ENCODE measurements around the gene KRT32.
"Not testable (repeated sequence)": the region's sequence is repeated elsewhere in the genome, so short reads cannot be mapped to it uniquely, and the experiment has no call there.

Gene KRT32

DNA sequence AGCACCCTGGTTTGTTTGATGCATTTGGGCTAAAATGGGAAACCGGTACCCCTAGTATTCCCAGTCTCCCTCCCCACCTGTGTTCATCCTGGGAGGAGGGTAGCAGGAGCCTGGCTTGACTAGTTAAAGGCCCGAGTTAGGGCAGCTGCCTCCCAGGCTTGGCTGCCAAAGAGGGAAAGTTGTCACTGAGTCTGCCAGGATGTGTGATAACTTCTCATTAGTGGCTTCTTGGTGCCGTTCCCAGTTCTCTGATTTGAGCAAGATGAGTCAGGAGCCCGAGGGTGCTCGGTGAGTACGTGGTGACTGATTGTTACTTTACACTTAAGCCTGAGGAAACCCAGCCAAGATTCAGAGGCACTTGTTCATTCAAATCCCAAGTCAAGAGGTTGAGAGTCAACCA is 2.5 kb downstream of the KRT32 start:
- no peak for DNase-seq (ENCODE audit: low read depth, low spot score)

DNA sequence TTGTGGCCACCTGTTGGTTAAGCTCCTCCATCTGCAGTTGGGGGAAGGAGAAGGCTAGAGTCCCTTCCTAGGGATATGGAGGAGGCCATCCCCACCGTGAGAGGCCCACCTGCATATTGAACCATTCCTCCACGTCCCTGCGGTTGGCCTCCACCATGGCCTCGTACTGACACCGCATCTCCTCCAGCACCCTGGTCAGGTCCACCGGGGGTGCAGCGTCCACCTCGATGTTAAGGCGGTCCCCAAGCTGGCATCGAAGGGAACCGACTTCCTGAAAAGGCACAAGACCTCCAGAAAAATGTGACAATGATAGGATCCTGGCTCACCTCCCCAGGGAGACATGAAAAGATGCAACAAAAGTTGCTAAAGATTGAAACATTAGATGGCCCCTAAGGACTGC is 3.0 kb downstream of the KRT32 start:
- no peak for DNase-seq (ENCODE audit: low read depth, low spot score)

- DNase-seq (ENCODE audit: low read depth, low spot score), result no peak
These were observed 3.4 kb downstream of the KRT32 start for GRCh38 chr17:41463746-41464145.

DNA sequence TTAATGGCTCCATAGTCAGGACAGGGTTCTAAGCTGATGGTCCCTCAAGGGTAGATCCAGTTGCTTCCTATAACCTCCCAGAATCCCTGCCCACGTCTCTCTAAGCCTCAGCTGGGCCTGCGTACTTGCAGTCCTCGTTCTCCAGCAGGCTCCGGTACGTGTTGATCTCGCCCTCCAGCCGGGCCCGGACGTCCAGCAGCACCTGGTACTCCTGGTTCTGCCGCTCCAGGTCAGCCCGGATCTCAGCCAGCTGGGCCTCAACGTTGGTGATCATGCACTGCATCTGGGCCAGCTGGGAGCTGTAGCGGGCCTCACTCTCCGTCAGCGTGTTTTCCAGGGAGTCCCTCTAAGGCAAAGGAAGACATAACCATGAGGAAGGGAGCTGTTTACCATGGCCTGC is 4.5 kb downstream of the KRT32 start:
- no peak for DNase-seq (ENCODE audit: low read depth, low spot score)

GRCh38 chr17:41457676-41458075 is 9.5 kb downstream of the KRT32 start:
- DNase-seq (ENCODE audit: low read depth, low spot score), result no peak

GRCh38 chr17:41456204-41456603 is 11.0 kb downstream of the KRT32 start:
- no peak for DNase-seq (ENCODE audit: low read depth, low spot score)

- DNase-seq (ENCODE audit: low read depth, low spot score), result no peak
These were observed 11.9 kb downstream of the KRT32 start for GRCh38 chr17:41455236-41455635.

DNA sequence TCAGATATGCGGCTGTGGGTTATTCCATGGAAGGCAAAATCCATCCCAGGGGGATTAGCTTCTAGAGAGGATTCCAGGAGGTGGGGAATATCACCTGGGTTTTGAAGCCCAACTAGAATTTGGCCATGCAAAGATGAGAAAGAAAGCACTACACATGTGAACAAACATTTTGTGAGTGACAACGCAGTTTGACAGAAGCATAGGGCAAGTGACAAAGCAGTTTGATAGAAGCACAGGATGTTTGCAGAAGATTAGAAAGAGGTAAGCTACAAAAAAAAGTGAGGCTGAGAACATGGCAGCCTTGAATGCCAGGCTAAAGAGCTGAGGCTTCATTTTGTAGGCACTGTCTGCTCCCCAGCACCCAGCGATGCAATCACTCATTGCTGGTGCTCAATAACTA is 14.1 kb downstream of the KRT32 start:
- DNase-seq (ENCODE audit: low read depth, low spot score), result no peak

DNA sequence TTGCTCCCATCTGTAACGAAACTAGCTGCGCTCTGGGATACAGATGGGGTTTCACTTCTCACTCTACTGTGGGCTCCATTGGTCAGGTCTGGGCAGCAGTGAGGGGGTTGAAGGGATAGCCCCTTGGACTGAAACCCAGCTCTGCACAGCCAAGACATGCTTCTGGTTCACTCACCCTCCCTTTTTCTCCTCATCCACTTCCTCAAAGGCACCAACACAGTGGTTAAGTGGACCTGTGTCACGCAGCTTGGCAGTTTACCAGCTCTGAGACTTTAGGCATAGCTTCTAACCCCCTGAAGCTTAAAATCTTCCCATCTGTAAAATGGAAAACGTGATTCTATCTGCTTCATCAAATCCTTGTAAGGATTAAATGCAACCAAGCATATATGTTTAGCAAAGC is 14.9 kb downstream of the KRT32 start:
- DNase-seq (ENCODE audit: low read depth, low spot score), result no peak

- DNase-seq (ENCODE audit: low read depth, low spot score), result no peak
These were observed 15.9 kb downstream of the KRT32 start for GRCh38 chr17:41451154-41451728.

DNA sequence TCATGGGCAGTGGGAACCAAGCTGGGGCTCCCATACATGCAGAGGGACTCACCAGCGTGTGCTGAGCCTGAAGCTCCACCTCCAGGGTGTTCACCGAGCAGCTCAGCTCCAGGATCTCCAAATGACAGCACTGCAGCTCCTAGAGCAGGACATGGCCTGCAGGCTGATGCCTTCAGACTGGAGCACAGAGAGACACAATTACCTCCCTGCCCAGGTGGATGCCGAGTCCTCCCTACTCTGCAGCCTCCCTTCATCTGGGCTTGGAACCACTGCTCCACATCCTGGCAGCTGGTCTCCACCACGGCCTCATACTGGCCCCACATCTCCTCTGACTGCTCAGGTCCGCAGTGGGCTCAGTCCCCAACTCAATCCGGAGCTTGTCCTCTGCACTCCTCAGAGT is 18.2 kb downstream of the KRT32 start:
- no peak for DNase-seq (ENCODE audit: low read depth, low spot score)

- no peak for DNase-seq (ENCODE audit: low read depth, low spot score)
These were observed 18.7 kb downstream of the KRT32 start for GRCh38 chr17:41448506-41448905.

- DNase-seq (ENCODE audit: low read depth, low spot score), result no peak
These were observed 20.4 kb downstream of the KRT32 start for GRCh38 chr17:41446806-41447205.

DNA sequence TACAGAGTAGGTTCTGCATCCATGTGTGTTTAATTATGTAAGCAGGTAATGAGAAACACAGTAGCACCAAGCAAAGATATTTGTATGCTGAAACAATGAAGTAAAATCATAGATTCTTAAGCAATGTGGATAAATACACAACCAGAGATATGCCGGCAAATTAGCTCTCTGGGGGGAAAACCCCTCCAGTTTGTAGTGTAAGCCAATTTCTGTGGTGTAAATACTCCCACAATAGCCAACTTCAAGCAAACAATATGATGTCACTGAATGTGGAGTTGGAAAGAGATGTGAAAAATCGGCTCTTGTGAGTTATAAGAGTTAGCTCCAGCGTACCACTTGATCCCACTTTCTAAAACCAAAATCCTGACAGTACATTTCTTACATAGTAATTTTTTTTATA is 22.5 kb downstream of the KRT32 start:
- DNase-seq (ENCODE audit: low read depth, low spot score), result no peak

GRCh38 chr17:41444186-41444585 is 23.0 kb downstream of the KRT32 start:
- no peak for DNase-seq (ENCODE audit: low read depth, low spot score)

DNA sequence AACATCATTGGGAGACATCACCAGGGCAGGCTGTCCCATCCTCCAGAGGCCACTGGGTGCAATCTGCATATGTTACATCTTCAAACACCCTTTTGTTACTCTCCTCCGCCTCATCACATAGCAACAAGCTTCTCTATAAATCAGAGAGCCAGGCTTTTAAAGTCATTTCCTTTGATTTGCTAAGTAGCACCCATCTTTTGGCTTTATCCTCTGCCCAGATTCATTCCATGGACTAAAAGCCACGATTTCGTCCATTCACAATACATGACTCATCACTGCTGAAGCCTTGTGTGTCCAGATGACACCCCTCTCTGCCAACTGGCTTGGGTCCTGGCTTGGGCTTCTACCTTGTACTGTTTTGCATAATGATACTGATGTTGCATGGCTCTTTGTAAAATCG is 24.4 kb downstream of the KRT32 start:
- no peak for DNase-seq (ENCODE audit: low read depth, low spot score)

DNA sequence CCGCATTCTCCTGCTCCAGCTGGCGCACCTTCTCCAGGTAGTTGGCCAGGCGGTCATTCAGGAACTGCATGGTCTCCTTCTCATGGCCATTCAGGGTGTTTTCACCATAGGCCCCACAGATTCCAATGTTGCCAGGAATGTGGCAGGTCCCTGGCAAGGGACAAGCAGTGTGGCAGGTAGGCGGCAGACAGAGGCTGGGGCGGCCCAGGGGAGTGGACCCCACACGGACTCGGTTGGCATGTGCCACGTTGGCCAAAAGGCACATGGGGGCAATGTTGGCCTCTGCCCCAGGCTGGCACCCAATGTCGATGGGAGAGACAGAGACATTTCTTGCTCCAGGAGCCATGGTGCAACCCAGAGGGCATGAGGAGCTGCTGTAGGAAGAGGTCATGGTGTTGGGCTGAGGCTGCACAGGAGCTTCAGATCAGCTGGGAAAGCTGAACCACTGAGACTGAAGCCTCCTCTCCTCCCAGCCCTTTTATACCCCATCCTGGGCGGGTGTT is 26.6 kb downstream of the KRT32 start, which contains the start of gene KRT38:
TSS of gene KRT38 (minus strand) at position 453 of the 503 bp plus-strand sequence. CDS start at position 391, 62 bp downstream.
- no peak for DNase-seq (ENCODE audit: low read depth, low spot score)

DNA sequence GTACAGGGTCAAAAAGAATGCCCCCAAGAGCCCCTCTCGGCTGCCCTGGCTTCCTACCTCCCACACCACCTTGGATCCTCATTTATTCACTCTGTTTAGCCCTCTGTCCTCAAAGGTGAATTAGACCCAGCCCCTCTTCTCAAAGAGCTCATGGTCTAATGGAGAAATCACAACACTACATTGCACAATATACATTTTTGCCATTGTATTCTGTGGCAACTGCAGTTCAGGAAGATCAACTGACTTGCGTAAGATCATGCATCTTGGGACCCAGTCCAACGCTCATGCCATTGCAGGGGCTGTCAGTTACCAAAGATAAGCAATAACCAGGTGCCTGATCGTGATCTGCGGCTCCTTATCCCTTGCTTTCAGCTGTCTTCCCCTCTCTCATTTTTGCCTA is 27.8 kb downstream of the KRT32 start:
- no peak for DNase-seq (ENCODE audit: low read depth, low spot score)

DNA sequence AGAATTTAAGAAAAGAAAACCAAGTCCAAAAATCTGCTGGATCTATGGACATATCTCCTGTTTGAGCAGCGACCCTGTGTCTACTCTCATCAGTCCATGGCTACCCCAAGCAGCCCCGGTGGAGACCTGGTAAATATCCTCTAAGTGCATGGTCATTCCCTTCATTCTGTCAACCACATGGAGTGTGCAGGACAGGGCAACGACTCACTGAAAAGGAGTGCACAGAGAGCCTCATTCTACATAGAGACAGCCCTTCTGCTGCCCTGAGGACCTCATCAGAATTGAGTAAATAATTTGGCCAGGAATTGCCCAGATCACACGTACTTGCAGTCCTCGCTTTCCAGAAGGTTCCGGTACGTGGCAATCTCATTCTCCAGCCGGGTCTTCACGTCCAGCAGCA is 29.4 kb downstream of the KRT32 start:
- DNase-seq (ENCODE audit: low read depth, low spot score), result no peak

DNA sequence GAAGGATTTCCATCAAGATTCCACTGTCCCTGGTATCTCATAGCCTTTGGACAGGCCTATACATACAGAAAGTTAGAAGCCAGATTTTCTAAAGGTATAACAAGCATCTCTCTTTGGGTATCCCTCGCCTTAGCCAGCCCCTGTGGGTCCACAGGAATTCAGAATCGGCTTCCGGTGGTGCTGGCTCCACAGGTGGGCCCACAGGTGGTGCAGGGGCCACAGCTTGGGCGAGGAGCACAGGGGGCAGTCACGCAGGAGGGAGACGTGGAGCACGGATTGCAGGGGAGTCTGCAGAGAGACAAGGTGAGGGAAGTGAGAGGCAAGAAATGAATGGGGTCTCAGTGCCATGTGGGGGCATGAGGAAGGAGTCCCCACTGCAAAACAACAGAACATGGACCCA is 29.9 kb downstream of the KRT32 start:
- no peak for DNase-seq (ENCODE audit: low read depth, low spot score)

DNA sequence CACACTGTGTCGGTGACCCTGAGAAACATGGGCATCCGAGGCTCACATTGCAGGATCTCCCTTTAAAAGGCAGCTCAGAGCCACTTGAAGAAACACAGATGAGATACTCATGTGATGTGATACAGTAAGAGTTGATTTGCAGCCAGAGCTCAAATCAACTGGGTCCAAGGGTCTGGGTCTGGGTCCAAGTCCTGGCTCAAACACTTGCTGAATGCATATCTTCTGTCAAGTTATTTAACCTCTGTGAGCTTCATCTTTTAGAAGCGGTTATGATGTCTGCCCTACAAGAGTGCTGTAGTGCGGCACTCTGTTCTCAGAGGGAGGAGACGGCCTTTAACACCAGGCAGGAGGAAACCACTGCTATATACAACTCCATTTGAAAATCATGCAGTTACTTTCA is 32.8 kb downstream of the KRT32 start:
- DNase-seq (ENCODE audit: low read depth, low spot score), result no peak

GRCh38 chr17:41434005-41434404 is 33.2 kb downstream of the KRT32 start:
- DNase-seq (ENCODE audit: low read depth, low spot score), result no peak

DNA sequence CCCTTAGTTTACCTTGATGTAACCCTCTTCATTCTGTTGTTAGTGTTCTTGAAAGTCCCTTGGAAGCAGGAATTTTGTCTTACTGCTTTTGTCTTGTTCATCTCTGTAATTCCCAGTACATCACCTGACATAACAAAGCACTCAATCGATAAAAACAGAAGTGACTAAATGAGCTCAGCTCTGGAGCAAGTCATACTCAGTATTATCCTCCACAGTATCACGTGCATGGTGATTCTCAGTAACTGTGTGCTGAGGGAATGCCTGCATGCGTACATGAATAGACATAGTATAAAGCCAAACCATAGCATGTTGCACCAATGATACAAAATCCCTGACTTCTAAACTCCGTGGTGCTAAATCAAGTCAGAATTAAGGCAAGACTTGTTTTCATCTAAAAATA is 33.6 kb downstream of the KRT32 start:
- DNase-seq (ENCODE audit: low read depth, low spot score), result no peak

GRCh38 chr17:41430376-41430775 is 36.8 kb downstream of the KRT32 start:
- DNase-seq (ENCODE audit: low read depth, low spot score), result not testable (repeated sequence)
